ENCODE data around the gene NLRP10.

NLRP10 gene

DNA sequence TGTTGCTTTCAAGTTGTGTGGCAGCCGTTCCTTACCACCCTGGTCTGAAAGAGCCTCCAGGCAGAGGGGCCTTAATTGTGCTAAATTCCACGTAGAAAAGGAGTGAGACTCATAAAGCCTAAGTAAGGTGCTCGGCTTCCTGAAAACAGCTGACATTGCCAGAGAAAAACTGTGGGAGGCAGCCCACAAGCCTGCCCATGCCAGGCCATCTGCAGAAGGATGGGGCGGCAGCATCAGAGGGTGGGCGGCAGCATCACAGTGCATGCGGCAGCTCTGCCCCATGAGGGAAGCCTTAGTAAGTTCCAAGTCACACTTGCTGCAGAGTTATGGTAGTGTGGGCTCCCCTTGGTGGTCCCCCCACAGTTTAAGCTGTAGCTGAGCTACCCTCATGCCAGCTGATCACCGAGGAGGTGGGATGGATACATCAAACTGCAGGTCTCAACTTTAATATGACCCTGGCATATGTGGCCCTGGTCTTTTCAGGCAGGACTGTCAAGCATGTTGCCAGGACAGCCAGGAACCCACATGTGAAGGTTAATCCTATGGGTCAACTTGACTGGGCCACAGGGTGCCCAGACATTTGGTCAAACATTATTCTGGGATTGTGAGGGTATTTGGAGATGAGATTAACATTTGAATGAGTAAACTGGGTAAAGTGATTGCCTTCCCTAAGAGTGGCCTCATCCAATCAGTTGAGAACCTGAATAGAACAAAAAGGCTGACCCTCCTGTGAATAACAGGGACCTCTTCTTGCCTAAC is 18.8 kb upstream of the NLRP10 start:
- Mint-ChIP-seq H3K27me3 (no peaks in the 10 kb centered on the region), H3K27ac (no peak overlapping the region), H3K9me3 (no peaks in the 10 kb centered on the region), H3K4me1 (peaks cover 25% of the 10 kb centered on the region), H3K4me3 (no peak overlapping the region), H3K36me3 (peaks cover 3% of the 10 kb centered on the region)

DNA sequence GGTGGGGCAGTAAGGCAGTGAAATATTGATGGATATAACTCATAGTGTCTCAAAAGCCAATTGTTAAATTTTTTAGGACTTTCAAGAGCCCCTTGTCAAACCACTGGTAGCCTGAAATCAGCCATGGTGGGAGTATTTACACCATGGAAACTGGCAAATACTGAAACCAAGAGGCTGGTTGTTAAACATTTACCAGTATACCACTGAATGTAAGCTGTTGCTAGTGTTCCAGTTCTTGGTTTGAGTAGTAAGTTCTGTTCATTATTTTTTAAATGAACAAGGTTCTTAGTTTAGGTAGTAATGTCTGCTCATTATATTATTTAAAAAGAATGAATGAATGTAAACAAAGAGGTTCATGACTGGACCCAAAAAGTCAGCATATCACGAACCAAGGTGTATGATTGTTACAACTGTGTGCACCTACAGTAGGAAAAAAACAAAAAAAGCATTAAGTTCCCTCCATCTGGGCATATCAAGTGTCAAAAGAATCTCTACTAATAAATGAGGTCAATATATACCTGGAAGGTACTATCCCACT is 17.4 kb upstream of the NLRP10 start:
- Mint-ChIP-seq H3K9me3 (no peaks in the 10 kb centered on the region), H3K4me1 (peaks cover 16% of the 10 kb centered on the region), H3K27ac (no peak overlapping the region), H3K27me3 (no peaks in the 10 kb centered on the region), H3K4me3 (no peak overlapping the region), H3K36me3 (no peaks in the 10 kb centered on the region)

DNA sequence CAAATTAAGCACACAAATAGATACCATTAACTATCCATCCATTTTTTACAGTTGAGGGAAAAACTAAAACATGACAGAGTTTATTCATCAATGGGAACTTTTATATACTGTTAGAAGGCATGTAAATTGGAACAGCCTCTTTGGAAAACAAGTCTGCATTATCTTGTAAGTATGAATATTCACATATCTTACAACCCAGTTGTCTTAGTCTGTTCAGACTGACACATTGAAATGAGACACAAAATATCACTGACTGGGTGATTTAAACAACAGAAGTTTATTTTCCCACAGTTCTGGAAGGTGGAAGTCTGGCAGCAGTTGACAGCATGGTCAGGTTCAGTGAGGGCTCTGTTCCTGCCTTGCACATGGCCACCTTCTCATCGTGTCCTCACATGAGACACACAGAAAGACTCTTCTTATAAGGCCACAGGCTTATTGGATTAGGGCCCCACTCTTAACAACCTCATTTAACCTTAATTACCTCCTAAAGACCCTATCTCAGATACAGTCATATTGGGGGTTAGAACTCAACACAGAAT is 16.4 kb upstream of the NLRP10 start:
- H3K27me3 Mint-ChIP-seq = no peaks in the 10 kb centered on the region
- peaks cover 12% of the 10 kb centered on the region for H3K4me1 Mint-ChIP-seq
- H3K36me3 Mint-ChIP-seq = no peaks in the 10 kb centered on the region
- H3K9me3 Mint-ChIP-seq = no peaks in the 10 kb centered on the region
- no peak overlapping the region for H3K27ac Mint-ChIP-seq
- no peak overlapping the region for H3K4me3 Mint-ChIP-seq

DNA sequence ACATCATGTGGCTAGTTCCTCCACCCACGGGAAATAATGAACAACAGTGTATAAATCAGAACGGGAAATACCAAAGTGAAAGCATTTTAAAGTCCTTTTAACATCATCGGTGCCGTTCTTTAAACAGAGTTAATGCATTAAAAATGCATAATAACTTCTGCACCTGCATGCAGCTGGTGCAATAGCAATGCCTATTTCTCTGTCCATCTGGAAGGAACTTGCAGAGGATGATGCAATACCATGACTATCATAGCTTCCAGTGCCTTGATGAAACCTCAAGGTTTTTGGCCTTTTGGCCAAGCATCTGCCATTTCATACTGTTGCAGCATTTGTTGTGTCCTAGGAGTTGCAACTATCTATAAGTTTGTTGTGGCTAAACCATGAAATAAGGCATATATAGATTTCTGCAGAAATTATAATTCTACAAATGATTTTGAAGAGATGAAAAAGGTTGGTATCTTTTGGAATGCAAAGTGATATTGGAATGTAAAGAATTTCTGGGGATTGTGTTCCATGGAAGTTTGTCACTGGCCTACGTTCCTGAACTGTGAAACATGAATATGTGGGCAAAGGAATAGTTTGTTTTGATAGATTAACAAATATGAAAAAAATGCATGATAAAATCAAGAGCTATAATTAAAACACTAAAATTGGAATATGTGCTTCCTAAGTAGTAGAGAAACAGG is 12.1 kb upstream of the NLRP10 start:
- peaks cover 1% of the 10 kb centered on the region for H3K27me3 Mint-ChIP-seq
- H3K4me1 Mint-ChIP-seq = no peaks in the 10 kb centered on the region
- no peaks in the 10 kb centered on the region for H3K36me3 Mint-ChIP-seq
- no peaks in the 10 kb centered on the region for H3K9me3 Mint-ChIP-seq
- no peak overlapping the region for H3K27ac Mint-ChIP-seq
- no peak overlapping the region for H3K4me3 Mint-ChIP-seq

DNA sequence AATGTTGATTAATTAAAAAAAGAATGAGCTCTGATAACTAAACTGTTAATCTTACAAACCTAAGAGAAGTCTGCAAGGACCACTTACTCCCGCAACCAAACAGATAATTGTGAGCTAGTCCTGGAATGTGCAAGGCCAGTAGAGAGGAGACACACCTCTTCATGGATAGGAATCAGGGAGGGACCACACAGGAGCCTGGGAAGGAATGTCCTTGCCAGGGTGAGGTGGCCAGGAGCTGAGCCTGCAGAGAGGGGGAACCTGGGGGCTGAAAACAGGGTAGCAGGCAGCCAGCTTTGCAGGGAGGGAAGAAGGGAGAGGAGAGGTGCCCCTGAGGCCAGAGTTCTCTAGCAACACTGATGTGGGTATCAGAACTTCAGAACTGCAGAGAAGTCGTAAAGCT is 9.4 kb upstream of the NLRP10 start:
- H3K9me3 Mint-ChIP-seq = no peaks in the 10 kb centered on the region
- H3K27ac Mint-ChIP-seq = no peak overlapping the region
- no peaks in the 10 kb centered on the region for H3K4me1 Mint-ChIP-seq
- peaks cover 1% of the 10 kb centered on the region for H3K27me3 Mint-ChIP-seq
- H3K36me3 Mint-ChIP-seq = no peaks in the 10 kb centered on the region
- H3K4me3 Mint-ChIP-seq = no peak overlapping the region

DNA sequence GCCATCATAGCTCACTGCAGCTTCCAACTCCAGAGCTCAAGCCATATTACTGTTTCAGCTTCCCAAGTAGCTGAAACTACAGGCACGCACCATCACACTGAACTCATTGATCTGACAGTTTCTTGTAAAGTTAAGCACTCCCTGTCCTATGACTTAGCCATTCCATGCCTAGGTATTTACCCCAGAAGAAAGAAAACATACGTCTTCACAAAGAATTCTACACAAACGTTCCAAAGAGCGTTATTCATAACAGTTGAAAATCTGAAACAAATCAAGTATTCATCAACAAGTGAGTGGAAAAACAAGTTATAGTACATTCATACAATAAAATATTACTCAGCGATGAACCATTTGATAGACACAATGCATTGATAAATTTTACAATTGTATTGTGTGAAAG is 7.8 kb upstream of the NLRP10 start:
- no peak overlapping the region for H3K27ac Mint-ChIP-seq
- no peaks in the 10 kb centered on the region for H3K9me3 Mint-ChIP-seq
- H3K4me1 Mint-ChIP-seq = no peaks in the 10 kb centered on the region
- H3K27me3 Mint-ChIP-seq = peaks cover 1% of the 10 kb centered on the region
- H3K36me3 Mint-ChIP-seq = no peaks in the 10 kb centered on the region
- no peak overlapping the region for H3K4me3 Mint-ChIP-seq

DNA sequence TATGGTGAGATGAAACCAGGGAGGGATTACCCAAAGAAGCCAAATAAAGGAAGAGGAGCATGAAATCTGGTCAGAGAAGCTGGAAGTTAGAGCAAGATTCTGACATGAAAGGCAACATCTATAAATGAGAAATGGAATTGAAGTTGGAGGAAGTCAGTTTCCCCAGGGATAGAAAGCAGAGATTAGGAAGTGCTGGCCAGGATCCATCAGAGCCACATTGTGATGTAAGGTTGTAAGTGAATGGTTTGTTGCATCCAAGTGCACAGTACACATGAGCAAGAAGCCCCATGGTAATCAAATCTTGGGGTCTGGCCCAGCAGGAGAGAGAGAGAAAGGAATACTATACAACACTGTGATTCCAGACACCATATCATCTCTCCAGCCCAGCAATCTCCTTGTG is 6.6 kb upstream of the NLRP10 start:
- Mint-ChIP-seq H3K4me3 (no peak overlapping the region), H3K9me3 (no peaks in the 10 kb centered on the region), H3K27ac (no peak overlapping the region), H3K36me3 (no peaks in the 10 kb centered on the region), H3K4me1 (no peaks in the 10 kb centered on the region), H3K27me3 (peaks cover 4% of the 10 kb centered on the region)

DNA sequence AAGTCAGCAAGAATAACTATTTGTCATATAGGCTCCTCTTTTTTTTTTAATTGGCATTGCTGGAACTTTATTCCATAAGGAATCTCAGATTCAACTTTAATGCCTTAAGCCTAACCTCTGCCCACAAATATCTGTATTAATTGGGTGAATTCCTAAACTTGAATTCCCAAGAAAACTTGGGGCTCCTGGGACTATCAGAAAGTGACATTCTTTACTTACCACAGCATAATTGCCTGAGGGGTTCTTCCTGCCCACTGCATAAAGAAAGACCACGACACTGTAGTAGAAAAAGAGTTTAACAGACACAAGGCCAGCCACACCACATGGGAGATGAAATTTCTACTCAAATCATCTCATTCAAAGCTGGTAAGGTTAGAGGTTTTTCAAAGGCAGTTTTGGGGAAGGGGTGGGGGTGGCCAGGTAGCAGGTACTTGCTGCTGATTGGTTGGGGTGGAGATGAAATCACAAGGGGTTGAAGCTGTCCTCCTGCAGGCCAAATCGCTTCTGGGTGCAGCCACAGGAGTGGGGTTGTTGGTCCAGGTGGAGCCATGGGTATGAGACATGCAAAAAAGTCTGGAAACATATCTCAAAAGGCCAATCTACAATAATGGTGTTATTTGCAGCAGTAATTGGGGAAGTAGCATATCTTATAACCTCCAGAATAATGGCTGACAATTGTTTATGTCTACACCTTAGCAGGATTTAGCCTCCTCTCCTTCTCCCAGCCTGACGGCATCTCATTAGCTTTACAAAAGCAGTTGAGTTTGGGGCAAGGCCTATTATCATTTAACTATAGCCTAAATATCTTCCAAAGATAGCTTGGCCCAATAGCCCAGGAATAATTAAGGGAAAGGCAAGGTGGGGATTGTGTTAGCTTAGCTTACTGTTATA is 4.8 kb upstream of the NLRP10 start:
- Mint-ChIP-seq H3K27ac (no peak overlapping the region), H3K9me3 (no peaks in the 10 kb centered on the region), H3K27me3 (peaks cover 4% of the 10 kb centered on the region), H3K36me3 (no peaks in the 10 kb centered on the region), H3K4me3 (no peak overlapping the region), H3K4me1 (no peaks in the 10 kb centered on the region)

DNA sequence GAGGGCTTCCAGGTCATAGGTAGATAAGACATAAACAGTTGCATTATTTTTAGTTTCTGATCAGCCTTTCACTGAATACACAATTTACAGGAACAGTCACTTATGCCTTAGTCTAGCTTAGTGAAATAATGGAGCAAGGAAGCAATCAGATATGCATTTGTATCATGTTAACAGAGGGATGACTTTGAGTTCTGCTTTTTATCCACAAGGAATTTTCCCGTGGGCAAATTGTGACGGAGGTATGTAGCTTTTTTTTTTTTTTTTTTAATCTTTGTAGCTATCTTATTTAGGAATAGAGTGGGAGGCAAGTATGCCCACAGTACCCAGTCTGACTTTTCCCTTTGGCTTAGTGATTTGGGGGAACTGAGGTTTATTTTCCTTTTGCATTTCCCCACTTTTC is 3.4 kb upstream of the NLRP10 start:
- Mint-ChIP-seq H3K9me3 (no peaks in the 10 kb centered on the region), H3K27me3 (peaks cover 6% of the 10 kb centered on the region), H3K4me1 (no peaks in the 10 kb centered on the region), H3K4me3 (no peak overlapping the region), H3K36me3 (no peaks in the 10 kb centered on the region), H3K27ac (no peak overlapping the region)

DNA sequence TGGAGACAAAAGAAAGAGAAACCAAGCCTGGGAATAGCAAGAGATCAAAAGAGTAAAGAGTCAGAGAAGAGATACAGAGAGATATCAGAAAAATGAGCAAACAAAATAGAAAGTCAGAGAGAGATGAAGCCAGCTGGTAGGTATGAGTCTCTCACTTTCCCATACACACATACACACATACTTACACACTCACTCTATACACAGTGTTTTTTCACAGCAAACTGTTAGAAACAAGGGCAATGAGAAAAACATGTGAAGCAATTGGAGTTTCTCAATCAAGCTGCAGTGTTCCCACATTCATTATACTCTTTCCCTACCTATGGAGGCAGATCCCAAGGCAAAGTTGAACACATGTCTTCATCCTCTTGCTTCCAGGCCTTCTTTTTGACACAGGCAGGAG is 2.6 kb upstream of the NLRP10 start:
- Mint-ChIP-seq H3K27me3 (peaks cover 6% of the 10 kb centered on the region), H3K9me3 (no peaks in the 10 kb centered on the region), H3K27ac (no peak overlapping the region)

DNA sequence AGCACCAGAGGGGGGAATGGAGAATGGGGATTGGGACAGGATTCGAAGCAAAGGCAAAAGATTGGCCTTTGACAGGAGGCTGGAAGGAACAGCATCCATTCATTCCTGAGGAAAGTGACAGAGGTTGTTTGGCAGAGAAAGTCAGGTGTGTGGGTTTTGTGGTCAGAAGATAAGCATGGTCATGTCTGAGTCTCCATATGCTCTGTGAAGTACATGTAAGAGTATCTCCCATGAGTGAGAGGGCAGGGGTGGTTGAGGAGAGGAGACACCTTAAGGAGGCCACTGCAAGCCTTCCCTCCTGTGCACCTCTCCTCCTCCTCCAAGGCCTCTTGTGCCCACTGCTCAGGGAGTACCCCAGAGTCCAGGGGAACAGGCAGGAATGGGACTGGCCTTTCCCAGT is 1.9 kb upstream of the NLRP10 start:
- Mint-ChIP-seq H3K27me3 (peaks cover 6% of the 10 kb centered on the region), H3K4me1 (no peaks in the 10 kb centered on the region), H3K27ac (no peak overlapping the region), H3K9me3 (no peaks in the 10 kb centered on the region), H3K36me3 (no peaks in the 10 kb centered on the region), H3K4me3 (no peak overlapping the region)

More for the DNA sequence above, 2.6 kb upstream of the NLRP10 start:
- no peaks in the 10 kb centered on the region for H3K4me1 Mint-ChIP-seq
- no peak overlapping the region for H3K4me3 Mint-ChIP-seq
- no peaks in the 10 kb centered on the region for H3K36me3 Mint-ChIP-seq

DNA sequence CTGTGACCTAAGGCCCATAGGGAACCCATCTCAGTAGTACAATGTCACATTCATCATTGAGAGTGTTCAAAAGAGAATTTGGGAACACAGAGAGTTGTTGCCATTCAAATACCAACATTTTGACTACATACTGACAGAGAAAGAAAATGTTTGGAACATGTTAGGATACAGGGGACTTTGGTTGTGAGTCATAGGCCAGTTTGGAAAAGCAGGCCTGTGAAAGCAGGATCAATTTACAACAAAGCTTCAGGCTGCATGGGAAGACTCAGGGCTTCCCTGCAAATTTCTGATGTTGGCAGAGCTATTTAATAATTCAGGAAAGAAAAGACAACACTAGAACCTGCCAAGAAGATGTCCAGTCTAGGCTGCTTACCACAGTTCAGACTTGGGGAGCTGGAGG is 374 bp downstream of the NLRP10 start:
- Mint-ChIP-seq H3K4me1 (no peaks in the 10 kb centered on the region), H3K27ac (no peak overlapping the region), H3K27me3 (peaks cover 11% of the 10 kb centered on the region), H3K36me3 (no peaks in the 10 kb centered on the region), H3K4me3 (no peak overlapping the region), H3K9me3 (no peaks in the 10 kb centered on the region)

DNA sequence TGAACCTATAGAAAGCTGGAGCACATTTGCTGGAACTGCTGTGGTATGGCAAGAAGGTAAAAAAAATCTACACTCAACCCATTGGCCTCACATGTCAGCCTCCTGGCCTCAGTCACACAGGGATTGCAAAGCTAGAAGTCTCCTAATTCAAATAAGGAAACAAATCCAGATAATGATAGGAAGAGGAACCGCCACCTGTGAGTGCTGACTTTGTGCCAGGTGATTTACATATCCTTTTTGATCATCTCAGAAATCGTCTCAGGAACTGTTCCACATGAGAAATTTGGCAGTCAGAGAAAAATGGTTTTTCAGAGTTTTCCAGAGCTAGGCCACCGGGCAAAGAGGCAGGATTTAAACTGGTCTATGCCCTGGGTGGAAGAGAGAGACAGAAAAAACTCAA is 986 bp downstream of the NLRP10 start:
- H3K36me3 Mint-ChIP-seq = no peaks in the 10 kb centered on the region
- H3K27me3 Mint-ChIP-seq = peaks cover 12% of the 10 kb centered on the region
- H3K4me1 Mint-ChIP-seq = no peaks in the 10 kb centered on the region

DNA sequence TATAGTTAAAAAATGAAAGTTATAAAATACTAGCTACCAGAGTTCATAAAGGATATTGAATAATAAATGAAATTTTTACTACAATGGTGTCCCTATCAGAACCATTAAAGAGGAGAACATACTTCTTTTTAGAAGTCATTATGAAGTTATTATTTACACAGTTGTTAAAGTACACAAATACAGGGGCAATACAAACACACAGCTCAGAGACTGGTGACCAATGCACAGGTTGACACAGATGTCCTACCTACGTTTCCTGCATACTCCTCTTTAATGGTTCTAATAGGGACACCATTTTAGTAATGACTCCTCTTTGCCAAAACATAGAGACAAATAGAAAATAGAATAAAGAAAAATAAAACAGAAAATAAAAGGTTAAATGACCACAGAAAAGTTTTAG is 10.1 kb downstream of the NLRP10 start:
- Mint-ChIP-seq H3K27ac (no peak overlapping the region), H3K4me1 (no peaks in the 10 kb centered on the region), H3K9me3 (no peaks in the 10 kb centered on the region), H3K27me3 (peaks cover 20% of the 10 kb centered on the region), H3K36me3 (no peaks in the 10 kb centered on the region), H3K4me3 (no peak overlapping the region)

More for the DNA sequence above, 986 bp downstream of the NLRP10 start:
- no peaks in the 10 kb centered on the region for H3K9me3 Mint-ChIP-seq
- H3K27ac Mint-ChIP-seq = no peak overlapping the region
- no peak overlapping the region for H3K4me3 Mint-ChIP-seq

DNA sequence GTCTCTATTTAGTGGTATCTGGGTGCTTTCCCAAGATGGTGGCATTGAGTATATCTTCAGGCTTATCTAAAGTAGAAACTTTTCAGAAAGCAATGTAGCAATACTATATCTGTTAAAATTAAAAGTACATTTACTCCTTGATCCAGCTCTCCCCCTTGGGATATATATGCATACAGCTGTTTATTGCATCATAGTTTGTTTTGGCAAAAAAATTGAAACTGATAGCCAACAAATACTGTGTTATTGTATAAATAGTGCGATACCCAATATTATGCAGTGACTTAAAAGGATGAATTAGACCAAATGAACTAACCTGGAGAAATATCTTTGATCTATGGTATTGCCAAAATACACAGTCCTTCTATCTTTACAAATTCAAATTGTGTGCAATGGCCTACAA is 15.3 kb downstream of the NLRP10 start:
- Mint-ChIP-seq H3K36me3 (no peaks in the 10 kb centered on the region), H3K9me3 (no peaks in the 10 kb centered on the region), H3K27ac (no peak overlapping the region), H3K4me3 (no peak overlapping the region), H3K27me3 (peaks cover 21% of the 10 kb centered on the region), H3K4me1 (no peaks in the 10 kb centered on the region)

All from activated naive CD4-positive, alpha-beta T cell treated with anti-CD3 and anti-CD28 coated beads, Interleukin-2, amount 50 U/mL, for 24 hours (primary cell).